GM12878 (cell line): Measurements from ENCODE around the gene TXNDC16.

Source experiments
- CHD4 ChIP-seq: fragments of 200-600 bp; sonication (generic); IDR thresholded peaks from 2 replicates; pipeline ENCODE4 v1.6.1; 2016; ENCODE audit warnings: mild to moderate bottlenecking
- CTCF ChIP-seq, 3 experiments: IDR thresholded peaks in 2 of 3; conservative IDR thresholded peaks in 1 of 3; 2 replicates each; pipeline ENCODE4 v1.5.1; 2011; ENCODE audit warnings: low read depth in 3 of 3, low read length in 3 of 3, mild to moderate bottlenecking in 3 of 3, control low read depth in 2 of 3, moderate library complexity in 2 of 3, inconsistent platforms in 1 of 3, mixed read lengths in 1 of 3; ENCODE audit not compliant: control insufficient read depth in 2 of 3, insufficient read depth in 1 of 3; ENCODE audit errors: extremely low read depth in 1 of 3
- EGR1 ChIP-seq, 2 experiments: IDR thresholded peaks; 1 replicate in 1 of 2; 2 replicates in 1 of 2; pipeline ENCODE4 v1.6.1; 2011 to 2012; ENCODE audit warnings: low read depth in 2 of 2, low read length in 2 of 2, borderline replicate concordance in 1 of 2, mild to moderate bottlenecking in 1 of 2, moderate library complexity in 1 of 2
- JUND ChIP-seq: IDR thresholded peaks from 2 replicates; pipeline ENCODE4 v1.6.1; 2012; ENCODE audit warnings: low read depth, mild to moderate bottlenecking, low read length, improper control_type of control experiment, moderate library complexity
- MXI1 ChIP-seq: fragments of 150-350 bp; IDR thresholded peaks from 2 replicates; pipeline ENCODE4 v1.6.1; 2011; ENCODE audit warnings: low read depth, mild to moderate bottlenecking, inconsistent platforms, low read length, improper control_type of control experiment
- POLR2AphosphoS2 ChIP-seq: IDR thresholded peaks from 2 replicates; pipeline ENCODE4 v1.6.1; 2011; ENCODE audit warnings: low read depth, mild to moderate bottlenecking, low read length, improper control_type of control experiment, moderate library complexity
- SMARCA5 ChIP-seq: fragments of 450-650 bp; IDR thresholded peaks from 2 replicates; pipeline ENCODE4 v1.6.1; 2017; ENCODE audit warnings: mild to moderate bottlenecking
- SPI1 ChIP-seq: IDR thresholded peaks from 2 replicates; pipeline ENCODE4 v1.6.1; 2011; ENCODE audit warnings: low read depth, mild to moderate bottlenecking, low read length, moderate library complexity, borderline replicate concordance; ENCODE audit not compliant: insufficient read depth
- TBL1XR1 ChIP-seq: IDR thresholded peaks from 2 replicates; pipeline ENCODE4 v1.6.1; 2012; ENCODE audit warnings: low read depth, low read length, improper control_type of control experiment
- ZSCAN29 ChIP-seq: fragments of 450-650 bp; IDR thresholded peaks from 2 replicates; pipeline ENCODE4 v1.6.1; 2017; ENCODE audit warnings: mild to moderate bottlenecking, moderate library complexity
- ZZZ3 ChIP-seq: IDR thresholded peaks from 2 replicates; pipeline ENCODE4 v1.6.1; 2011; ENCODE audit warnings: low read depth; ENCODE audit not compliant: control insufficient read depth, insufficient read length
- TF ChIP-seq, protein P1 (sequence below): fragments of 450-650 bp; IDR thresholded peaks from 2 replicates; pipeline ENCODE4 v1.6.1; 2016; ENCODE audit warnings: mild to moderate bottlenecking
- TF ChIP-seq, protein P2 (sequence below): IDR thresholded peaks from 2 replicates; pipeline ENCODE4 v1.6.1; 2012; ENCODE audit warnings: low read depth, low read length, improper control_type of control experiment
- TF ChIP-seq, protein P3 (sequence below): fragments of 450-650 bp; formaldehyde crosslinking; IDR thresholded peaks from 2 replicates; pipeline ENCODE4 v1.5.0; 2022; ENCODE audit warnings: mild to moderate bottlenecking, missing genetic modification characterization

DNA sequence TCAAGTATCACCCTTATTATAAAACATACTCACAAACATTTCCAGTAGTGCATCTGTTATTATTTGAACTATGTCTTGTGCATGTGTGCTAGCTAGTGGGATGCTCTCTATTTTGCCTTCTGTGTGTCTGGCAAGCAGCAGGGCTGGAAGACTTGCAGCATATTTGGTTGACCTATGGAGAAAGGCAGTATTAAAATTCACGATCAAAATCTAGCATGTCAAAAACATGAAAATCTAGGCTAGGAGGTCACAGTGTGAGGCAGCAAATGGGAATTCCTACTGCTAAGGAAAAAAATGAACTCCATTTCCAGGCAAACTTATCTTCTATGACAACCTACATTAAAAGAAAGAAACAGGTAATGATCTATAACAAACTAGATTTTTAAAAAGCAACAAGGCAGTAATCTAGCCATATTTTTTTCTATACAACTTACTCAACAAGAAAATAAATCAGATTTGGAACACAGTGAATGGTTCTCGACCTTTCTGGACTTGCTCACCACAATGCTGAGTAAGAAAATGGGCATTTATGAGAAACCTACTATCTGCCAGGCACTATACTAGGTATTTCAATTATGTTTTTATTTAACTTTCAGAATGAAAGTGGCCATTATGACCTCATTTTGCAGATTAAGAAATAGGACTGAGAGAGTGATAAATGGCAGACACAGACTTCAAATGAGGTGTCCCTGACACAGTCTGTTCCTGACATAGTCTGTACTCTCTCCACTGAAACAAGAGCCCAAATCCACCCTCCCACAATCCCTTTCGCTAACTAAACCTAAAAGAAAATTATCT, 96.8 kb downstream of the TXNDC16 start:
- no peak for TF ChIP-seq CTCF (IDR thresholded peaks at IDR 0.05 in 2 of 3, conservative IDR thresholded peaks at IDR 0.05 in 1 of 3; ENCODE audit: control insufficient read depth in 2 of 3, extremely low read depth in 1 of 3, insufficient read depth in 1 of 3, low read depth in 3 of 3, low read length in 3 of 3)
- no peak for TF ChIP-seq JUND
- TF ChIP-seq ZSCAN29: no peak
- TF ChIP-seq EGR1 (IDR thresholded peaks at IDR 0.05; ENCODE audit: borderline replicate concordance in 1 of 2, low read depth in 2 of 2, low read length in 2 of 2): no peak
- TF ChIP-seq, protein P1, sequence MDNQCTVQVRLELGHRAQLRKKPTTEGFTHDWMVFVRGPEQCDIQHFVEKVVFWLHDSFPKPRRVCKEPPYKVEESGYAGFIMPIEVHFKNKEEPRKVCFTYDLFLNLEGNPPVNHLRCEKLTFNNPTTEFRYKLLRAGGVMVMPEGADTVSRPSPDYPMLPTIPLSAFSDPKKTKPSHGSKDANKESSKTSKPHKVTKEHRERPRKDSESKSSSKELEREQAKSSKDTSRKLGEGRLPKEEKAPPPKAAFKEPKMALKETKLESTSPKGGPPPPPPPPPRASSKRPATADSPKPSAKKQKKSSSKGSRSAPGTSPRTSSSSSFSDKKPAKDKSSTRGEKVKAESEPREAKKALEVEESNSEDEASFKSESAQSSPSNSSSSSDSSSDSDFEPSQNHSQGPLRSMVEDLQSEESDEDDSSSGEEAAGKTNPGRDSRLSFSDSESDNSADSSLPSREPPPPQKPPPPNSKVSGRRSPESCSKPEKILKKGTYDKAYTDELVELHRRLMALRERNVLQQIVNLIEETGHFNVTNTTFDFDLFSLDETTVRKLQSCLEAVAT: no peak
- no peak for TF ChIP-seq SPI1
- TF ChIP-seq, protein P2, sequence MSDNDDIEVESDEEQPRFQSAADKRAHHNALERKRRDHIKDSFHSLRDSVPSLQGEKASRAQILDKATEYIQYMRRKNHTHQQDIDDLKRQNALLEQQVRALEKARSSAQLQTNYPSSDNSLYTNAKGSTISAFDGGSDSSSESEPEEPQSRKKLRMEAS: no peak
- TF ChIP-seq, protein P3, sequence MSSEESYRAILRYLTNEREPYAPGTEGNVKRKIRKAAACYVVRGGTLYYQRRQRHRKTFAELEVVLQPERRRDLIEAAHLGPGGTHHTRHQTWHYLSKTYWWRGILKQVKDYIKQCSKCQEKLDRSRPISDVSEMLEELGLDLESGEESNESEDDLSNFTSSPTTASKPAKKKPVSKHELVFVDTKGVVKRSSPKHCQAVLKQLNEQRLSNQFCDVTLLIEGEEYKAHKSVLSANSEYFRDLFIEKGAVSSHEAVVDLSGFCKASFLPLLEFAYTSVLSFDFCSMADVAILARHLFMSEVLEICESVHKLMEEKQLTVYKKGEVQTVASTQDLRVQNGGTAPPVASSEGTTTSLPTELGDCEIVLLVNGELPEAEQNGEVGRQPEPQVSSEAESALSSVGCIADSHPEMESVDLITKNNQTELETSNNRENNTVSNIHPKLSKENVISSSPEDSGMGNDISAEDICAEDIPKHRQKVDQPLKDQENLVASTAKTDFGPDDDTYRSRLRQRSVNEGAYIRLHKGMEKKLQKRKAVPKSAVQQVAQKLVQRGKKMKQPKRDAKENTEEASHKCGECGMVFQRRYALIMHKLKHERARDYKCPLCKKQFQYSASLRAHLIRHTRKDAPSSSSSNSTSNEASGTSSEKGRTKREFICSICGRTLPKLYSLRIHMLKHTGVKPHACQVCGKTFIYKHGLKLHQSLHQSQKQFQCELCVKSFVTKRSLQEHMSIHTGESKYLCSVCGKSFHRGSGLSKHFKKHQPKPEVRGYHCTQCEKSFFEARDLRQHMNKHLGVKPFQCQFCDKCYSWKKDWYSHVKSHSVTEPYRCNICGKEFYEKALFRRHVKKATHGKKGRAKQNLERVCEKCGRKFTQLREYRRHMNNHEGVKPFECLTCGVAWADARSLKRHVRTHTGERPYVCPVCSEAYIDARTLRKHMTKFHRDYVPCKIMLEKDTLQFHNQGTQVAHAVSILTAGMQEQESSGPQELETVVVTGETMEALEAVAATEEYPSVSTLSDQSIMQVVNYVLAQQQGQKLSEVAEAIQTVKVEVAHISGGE: no peak
- no peak for TF ChIP-seq ZZZ3
- TF ChIP-seq SMARCA5: no peak
- no peak for TF ChIP-seq CHD4
- no peak for TF ChIP-seq POLR2AphosphoS2
- TF ChIP-seq TBL1XR1: no peak
- no peak for TF ChIP-seq MXI1
